Heart right ventricle (tissue), 16 donors: ENCODE data around the gene MARK1. TPM values are rescaled to one million over a fixed set of nuclear protein-coding genes. Genes with fewer than 3 reads are reported as not detected.
A peak's percentile ranks its signal among the peaks of the same experiment; 100 is the strongest.

Source experiments
- ATAC-seq, 8 donors: fragments of 200-7000 bp; cut with Tn5 transposase; one replicate each; pipeline ENCODE4 v1.9.1; 2020; ENCODE audit warnings: mild to moderate bottlenecking in 8 of 8, moderate library complexity in 8 of 8, moderate number of reproducible peaks in 1 of 8
- DNase-seq, 2 donors: peaks; one replicate each; pipeline ENCODE4 v3.0.0-alpha.2; 2020
- H3K27ac ChIP-seq, 10 donors: fragments of 200-600 bp; sonication (generic) in 2 of 10; one replicate each; pipeline versions ENCODE4 v1.5.0 to v1.8.0; 2020 to 2022; ENCODE audit warnings: mild to moderate bottlenecking in 3 of 10
- H3K27me3 ChIP-seq, 7 donors: fragments of 200-600 bp; one replicate each; pipeline ENCODE4 v1.8.0; 2021 to 2022; ENCODE audit warnings: mild to moderate bottlenecking in 2 of 7
- H3K36me3 ChIP-seq, 9 donors: fragments of 200-600 bp; sonication (generic) in 1 of 9; one replicate each; pipeline versions ENCODE4 v1.5.0 to v1.8.0; 2020 to 2022; ENCODE audit warnings: mild to moderate bottlenecking in 2 of 9
- H3K4me1 ChIP-seq, 9 donors: fragments of 200-600 bp; sonication (generic) in 1 of 9; one replicate each; pipeline versions ENCODE4 v1.5.0 to v1.8.0; 2020 to 2022; ENCODE audit warnings: mild to moderate bottlenecking in 4 of 9
- H3K4me3 ChIP-seq, 10 donors: fragments of 200-600 bp; sonication (generic) in 2 of 10; one replicate each; pipeline versions ENCODE4 v1.5.0 to v1.8.0; 2020 to 2022; ENCODE audit warnings: mild to moderate bottlenecking in 7 of 10, moderate library complexity in 2 of 10
- H3K9me3 ChIP-seq, 11 donors: fragments of 200-600 bp in 10 of 11; sonication (generic) in 2 of 11; one replicate each; pipeline versions ENCODE4 v1.5.0 to v1.8.0; 2013 to 2022; ENCODE audit warnings: mild to moderate bottlenecking in 2 of 11, control low read depth in 1 of 11, moderate library complexity in 1 of 11
- WGBS, 2 donors: extraction: QIAGEN DNeasy Blood & Tissue Kit; methylation state at CpG; one replicate each; pipeline ENCODE4 v1.1.7; 2013; ENCODE audit warnings: inconsistent platforms in 1 of 2; 5-methylcytosine and 5-hydroxymethylcytosine counted together
- intact Hi-C, 10 donors: fragments of 100-400 bp; cut with DNase I; formaldehyde crosslinking; loops; one replicate each; pipeline versions ENCODE4 v1.11.1 to v1.14.2; 2022
- polyA plus RNA-seq, 2 donors: library from polyadenylated mRNA; stranded (reverse); fragments of 200-250 nt; gene quantifications; one replicate each; pipeline ENCODE4 v1.2.3, GENCODE V29; 2013
- total RNA-seq, 10 donors: library from RNA; stranded (reverse); fragmentation: NEBNext Ultra II Directional in 3 of 10; extraction: Animal tissue kit (Norgen Biotek cat#: 25700) in 3 of 10; gene quantifications; one replicate each; pipeline versions ENCODE4 v1.2.1 to v1.2.4, GENCODE V29; 2021 to 2023
- TF ChIP-seq, protein P1 (sequence below), 9 donors: fragments of 200-600 bp; sonication (generic) in 2 of 9; IDR thresholded peaks; one replicate each; pipeline versions ENCODE4 v1.5.0 to v1.8.0; 2021 to 2022; ENCODE audit warnings: antibody characterized with exemption in 9 of 9, mild to moderate bottlenecking in 5 of 9, moderate library complexity in 1 of 9
- donor health status: Arrhythmogenic right ventricular cardiomyopathy.
- donor health status: ischemic (EF 13 %, LVEDD 7.1; RV severe dilation, severe dysfunction).
- donor health status: healthy with polysubstance abuse.
- donor health status: DM: no; HTN: yes; CAD: no.
- donor health status: DM: no; HTN: no; CAD: no.
- donor health status: ischemic (EF 25% LVEDD 6.9; RV normal size, moderate dysfunction).
- donor health status: ischemic (EF 25% LVEDD 5.7; RV mildly dilated, moderate dysfunction).
- donor health status: healthy.
- donor health status: DM: yes; HTN: yes; CAD: no.
- donor health status: Ischemic cardiomyopathy.
- donor health status: ischemic (EF 35%, LVEDD 5.7; RV mildly dilated, moderate dysfunction).
- donor health status: nonischemic (EF 11% LVEDD 7.7; RV severe dilation, severe dysfunction).
- donor health status: DM: yes; HTN: yes; CAD: no.
- donor health status: PGD.
- donor health status: ischemic (EF 29% LVEDD 5.4; RV normal size, mild dysfunction).
- donor health status: nonischemic (EF 23%, LVEDD 6.1; RV moderate dilation, normal function).

Gene MARK1
- total and polyA plus RNA-seq, 12 donors: 6.9 to 19.0 (median 14.9) TPM

DNA sequence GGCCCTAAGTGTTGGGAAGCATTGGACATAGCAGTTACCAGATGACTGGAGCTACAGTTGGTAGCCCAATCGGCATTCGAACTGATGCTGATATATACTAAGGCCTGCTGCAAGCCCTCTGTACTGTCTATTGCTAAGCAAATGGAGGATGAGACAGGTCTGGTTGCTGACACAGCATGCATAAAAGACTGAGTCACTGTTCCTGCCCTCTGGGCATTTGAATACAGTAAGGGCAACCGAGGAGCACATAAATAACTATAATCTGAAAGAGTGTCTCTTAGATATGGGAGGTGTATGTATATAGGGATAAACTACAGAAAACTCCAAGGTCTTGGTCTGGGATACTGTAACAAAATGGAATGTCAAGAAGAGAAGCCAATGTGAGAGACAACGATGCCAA, 16.8 kb upstream of the MARK1 start:
- Histone ChIP-seq H3K9me3 (no peaks in the 10 kb centered on the region), H3K27me3 (peaks cover 0 to 4% (median 0%) of the 10 kb centered on the region in 7 donors), H3K27ac (no peak overlapping the region), H3K4me1 (peaks cover 0 to 4% (median 0%) of the 10 kb centered on the region in 9 donors), H3K4me3 (no peak overlapping the region), H3K36me3 (no peaks in the 10 kb centered on the region)
- no peak for DNase-seq
- TF ChIP-seq, protein P1, sequence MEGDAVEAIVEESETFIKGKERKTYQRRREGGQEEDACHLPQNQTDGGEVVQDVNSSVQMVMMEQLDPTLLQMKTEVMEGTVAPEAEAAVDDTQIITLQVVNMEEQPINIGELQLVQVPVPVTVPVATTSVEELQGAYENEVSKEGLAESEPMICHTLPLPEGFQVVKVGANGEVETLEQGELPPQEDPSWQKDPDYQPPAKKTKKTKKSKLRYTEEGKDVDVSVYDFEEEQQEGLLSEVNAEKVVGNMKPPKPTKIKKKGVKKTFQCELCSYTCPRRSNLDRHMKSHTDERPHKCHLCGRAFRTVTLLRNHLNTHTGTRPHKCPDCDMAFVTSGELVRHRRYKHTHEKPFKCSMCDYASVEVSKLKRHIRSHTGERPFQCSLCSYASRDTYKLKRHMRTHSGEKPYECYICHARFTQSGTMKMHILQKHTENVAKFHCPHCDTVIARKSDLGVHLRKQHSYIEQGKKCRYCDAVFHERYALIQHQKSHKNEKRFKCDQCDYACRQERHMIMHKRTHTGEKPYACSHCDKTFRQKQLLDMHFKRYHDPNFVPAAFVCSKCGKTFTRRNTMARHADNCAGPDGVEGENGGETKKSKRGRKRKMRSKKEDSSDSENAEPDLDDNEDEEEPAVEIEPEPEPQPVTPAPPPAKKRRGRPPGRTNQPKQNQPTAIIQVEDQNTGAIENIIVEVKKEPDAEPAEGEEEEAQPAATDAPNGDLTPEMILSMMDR (IDR thresholded peaks at IDR 0.05): no peak
- no peak for ATAC-seq
- intact Hi-C loops: loop anchor here in 2 of 10 donors (10.0 kb wide), 1 partner anchor 216 kb away; no protein-coding TSS in a partner anchor
- WGBS, 2 donors: 87 to 88% methylated on average over 4 of the region's 4 CpGs

- TF ChIP-seq, protein P1 (IDR thresholded peaks at IDR 0.05): peak in 7 of 9 donors; percentile 13 to 44 (median 30)
- Histone ChIP-seq H3K9me3 (no peaks in the 10 kb centered on the region), H3K36me3 (no peaks in the 10 kb centered on the region), H3K27ac (no peak overlapping the region), H3K4me1 (peaks cover 0 to 4% (median 0%) of the 10 kb centered on the region in 9 donors), H3K4me3 (no peak overlapping the region), H3K27me3 (peaks cover 0 to 4% (median 0%) of the 10 kb centered on the region in 7 donors)
- ATAC-seq (peak in 4 of 8 donors; percentile 37 to 85 (median 64)), DNase-seq (peak in 1 of 2 donors; percentile 10)
- intact Hi-C loops: loop anchor here in 2 of 10 donors (10.0 kb wide), 1 partner anchor 217 kb away; no protein-coding TSS in a partner anchor
- WGBS, 2 donors: 27 to 29% methylated on average over 4 of the region's 4 CpGs
Observed at GRCh38 chr1:220511785-220512184, 16.2 kb upstream of the MARK1 start.

- intact Hi-C loops: loop anchor here in 2 of 10 donors (10.0 kb wide), 1 partner anchor 219 kb away; no protein-coding TSS in a partner anchor
- Histone ChIP-seq H3K36me3 (no peaks in the 10 kb centered on the region), H3K27ac (no peak overlapping the region), H3K4me1 (peaks cover 0 to 4% (median 0%) of the 10 kb centered on the region in 9 donors), H3K27me3 (peaks cover 0 to 4% (median 0%) of the 10 kb centered on the region in 7 donors), H3K4me3 (no peak overlapping the region), H3K9me3 (peaks cover 0 to 10% (median 0%) of the 10 kb centered on the region in 11 donors)
- DNase-seq (no peak), ATAC-seq (no peak)
- TF ChIP-seq, protein P1 (IDR thresholded peaks at IDR 0.05): no peak
- WGBS, 2 donors: 83 to 91% methylated on average over 4 of the region's 4 CpGs
Observed at GRCh38 chr1:220513834-220514233, 14.1 kb upstream of the MARK1 start.

DNA sequence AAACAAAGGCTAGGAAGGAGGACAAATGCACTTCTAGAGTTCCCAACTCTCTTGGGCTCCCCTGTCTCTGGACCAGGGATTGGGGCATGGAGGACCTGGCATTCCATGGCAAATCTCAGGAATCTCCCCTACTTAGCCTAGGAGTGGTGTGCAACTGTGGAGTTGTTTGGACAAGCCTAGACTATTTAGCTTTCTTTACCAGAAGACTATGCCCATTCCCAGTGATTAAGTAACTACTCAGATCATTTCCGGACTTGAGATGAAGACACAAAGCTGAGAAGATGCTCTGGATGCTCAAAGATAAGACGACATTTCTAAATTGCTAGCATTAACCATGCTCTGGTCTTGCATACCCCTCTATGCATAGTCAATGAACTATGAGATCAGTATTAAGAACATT, 13.7 kb upstream of the MARK1 start:
- ATAC-seq (no peak), DNase-seq (no peak)
- intact Hi-C loops: loop anchor here in 2 of 10 donors (10.0 kb wide), 1 partner anchor 219 kb away; no protein-coding TSS in a partner anchor
- H3K4me3 ChIP-seq: no peak overlapping the region
- no peak overlapping the region for H3K27ac ChIP-seq
- no peaks in the 10 kb centered on the region for H3K36me3 ChIP-seq
- H3K9me3 ChIP-seq: peaks cover 0 to 10% (median 0%) of the 10 kb centered on the region in 11 donors
- TF ChIP-seq, protein P1 (IDR thresholded peaks at IDR 0.05): no peak
- H3K27me3 ChIP-seq: peaks cover 0 to 4% (median 0%) of the 10 kb centered on the region in 7 donors
- H3K4me1 ChIP-seq: peaks cover 0 to 4% (median 0%) of the 10 kb centered on the region in 9 donors
- WGBS, 2 donors: 92 to 95% methylated on average over 2 of the region's 2 CpGs
